ENCODE measurements around the gene DNAL4. TPM values are rescaled to one million over a fixed set of nuclear protein-coding genes. Genes with fewer than 3 reads are reported as not detected.
A peak's percentile ranks its signal among the peaks of the same experiment; 100 is the strongest.

The DNAL4 gene
- total and polyA plus RNA-seq, 10 of the 15 experiments (the other 5 are each of a cell fraction or from before 2014, with no cell fraction given): 0.35 to 8.5 (median 6.3) TPM; not detected in 1

GRCh38 chr22:38733329-38733723, 60.6 kb downstream of the DNAL4 start (continued):
- TF ChIP-seq ZBTB40 (IDR thresholded peaks at IDR 0.05; ENCODE audit: borderline replicate concordance) (no peak), MLLT1 (IDR thresholded peaks at IDR 0.05) (no peak), PKNOX1 (IDR thresholded peaks at IDR 0.05) (no peak), KAT2A (conservative IDR thresholded peaks at IDR 0.05; ENCODE audit: control insufficient read depth, low read depth, low read length) (no peak), ZNF24 (IDR thresholded peaks at IDR 0.05) (no peak), NBN (IDR thresholded peaks at IDR 0.05) (no peak), HCFC1 (IDR thresholded peaks at IDR 0.05; ENCODE audit: low read length) (no peak), MTA2 (IDR thresholded peaks at IDR 0.05; ENCODE audit: low read depth) (no peak), NRF1 (conservative IDR thresholded peaks at IDR 0.05; ENCODE audit: low read depth, low read length) (no peak), EGR1 (IDR thresholded peaks at IDR 0.05; ENCODE audit: borderline replicate concordance in 1 of 2, low read depth in 2 of 2, low read length in 2 of 2) (no peak), SREBF1 (IDR thresholded peaks at IDR 0.05; ENCODE audit: low read length) (no peak), SIN3A (IDR thresholded peaks at IDR 0.05; ENCODE audit: low read depth, low read length) (no peak), TCF12 (IDR thresholded peaks at IDR 0.05; ENCODE audit: low read depth, low read length) (no peak), NFIC (IDR thresholded peaks at IDR 0.05; ENCODE audit: low read depth, low read length) (no peak), CBFB (IDR thresholded peaks at IDR 0.05; ENCODE audit: low read depth) (0 out of 2 replicates have a peak, but pooled peaks have one; percentile 41), CHD2 (IDR thresholded peaks at IDR 0.05; ENCODE audit: borderline replicate concordance, low read depth, low read length) (no peak), POLR2AphosphoS2 (IDR thresholded peaks at IDR 0.05; ENCODE audit: low read depth, low read length) (no peak), RUNX3 (IDR thresholded peaks at IDR 0.05; ENCODE audit: low read length) (no peak), MAX (IDR thresholded peaks at IDR 0.05; ENCODE audit: low read depth, low read length) (no peak), RELB (IDR thresholded peaks at IDR 0.05; ENCODE audit: low read depth) (no peak), RFX5 (IDR thresholded peaks at IDR 0.05; ENCODE audit: low read depth, low read length) (no peak), POU2F2 (IDR thresholded peaks at IDR 0.05; ENCODE audit: borderline replicate concordance, low read depth, low read length) (peak; percentile 50; the same call in 2 of the 3 replicates), GATAD2B (conservative IDR thresholded peaks at IDR 0.05; ENCODE audit: low read depth) (no peak), PAX8 (IDR thresholded peaks at IDR 0.05) (no peak), TBL1XR1 (IDR thresholded peaks at IDR 0.05; ENCODE audit: low read depth, low read length) (no peak), SMARCA5 (IDR thresholded peaks at IDR 0.05) (no peak)
